Uterus (tissue), 2 donors: ENCODE results near the gene IFT20.

Experiments
- POLR2A ChIP-seq, 2 donors: fragments of 450-650 bp; IDR thresholded peaks; one replicate each; pipeline ENCODE4 v1.6.1; 2016; ENCODE audit warnings: antibody characterized with exemption in 2 of 2, mild to moderate bottlenecking in 1 of 2, moderate library complexity in 1 of 2
- TF ChIP-seq, protein P1 (sequence below), 4 experiments: fragments of 200-600 bp in 2 of 4; fragments of 450-650 bp in 2 of 4; sonication (generic) in 2 of 4; IDR thresholded peaks; one replicate each; pipeline ENCODE4 v1.5.1; 2016 to 2019; ENCODE audit warnings: antibody characterized with exemption in 4 of 4, mild to moderate bottlenecking in 2 of 4, moderate library complexity in 1 of 4

DNA sequence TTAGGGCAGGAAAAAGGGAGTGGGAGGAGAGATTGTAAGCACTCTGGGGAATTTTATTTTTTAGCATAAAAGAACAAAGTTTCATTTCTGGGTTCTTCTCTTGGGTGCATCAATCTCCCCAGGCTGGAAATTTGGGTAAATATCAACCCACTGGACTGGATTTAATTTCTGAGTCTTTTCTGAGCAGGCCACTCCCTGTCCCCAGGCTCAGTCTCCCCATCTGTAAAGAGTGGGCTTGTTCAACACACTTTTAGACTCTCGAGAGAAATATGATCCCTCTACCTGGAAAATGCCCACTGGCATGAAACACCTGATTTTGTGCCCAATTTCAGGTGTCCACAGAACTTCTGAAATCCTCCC is 35.5 kb upstream of the IFT20 start:
- no peak for TF ChIP-seq POLR2A (IDR thresholded peaks at IDR 0.05)
- TF ChIP-seq, protein P1, sequence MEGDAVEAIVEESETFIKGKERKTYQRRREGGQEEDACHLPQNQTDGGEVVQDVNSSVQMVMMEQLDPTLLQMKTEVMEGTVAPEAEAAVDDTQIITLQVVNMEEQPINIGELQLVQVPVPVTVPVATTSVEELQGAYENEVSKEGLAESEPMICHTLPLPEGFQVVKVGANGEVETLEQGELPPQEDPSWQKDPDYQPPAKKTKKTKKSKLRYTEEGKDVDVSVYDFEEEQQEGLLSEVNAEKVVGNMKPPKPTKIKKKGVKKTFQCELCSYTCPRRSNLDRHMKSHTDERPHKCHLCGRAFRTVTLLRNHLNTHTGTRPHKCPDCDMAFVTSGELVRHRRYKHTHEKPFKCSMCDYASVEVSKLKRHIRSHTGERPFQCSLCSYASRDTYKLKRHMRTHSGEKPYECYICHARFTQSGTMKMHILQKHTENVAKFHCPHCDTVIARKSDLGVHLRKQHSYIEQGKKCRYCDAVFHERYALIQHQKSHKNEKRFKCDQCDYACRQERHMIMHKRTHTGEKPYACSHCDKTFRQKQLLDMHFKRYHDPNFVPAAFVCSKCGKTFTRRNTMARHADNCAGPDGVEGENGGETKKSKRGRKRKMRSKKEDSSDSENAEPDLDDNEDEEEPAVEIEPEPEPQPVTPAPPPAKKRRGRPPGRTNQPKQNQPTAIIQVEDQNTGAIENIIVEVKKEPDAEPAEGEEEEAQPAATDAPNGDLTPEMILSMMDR (IDR thresholded peaks at IDR 0.05) = no peak
